H9 (cell line): Measurements from ENCODE around the gene PRUNE2. TPM values are rescaled to one million over a fixed set of nuclear protein-coding genes. Genes with fewer than 3 reads are reported as not detected.

Experiments used
- DNase-seq: peaks from one replicate; pipeline ENCODE4 v3.0.0-alpha.2; 2017
- H2AFZ ChIP-seq: one replicate; pipeline ENCODE4 v1.6.1; 2013; ENCODE audit warnings: mild to moderate bottlenecking, low read length, control low read depth, moderate library complexity
- H2AK5ac ChIP-seq: 2 replicates; pipeline ENCODE4 v1.6.1; 2013; ENCODE audit warnings: low read length, control low read depth, mixed read lengths; ENCODE audit not compliant: insufficient read length
- H2BK120ac ChIP-seq: one replicate; pipeline ENCODE4 v1.6.1; 2013; ENCODE audit warnings: low read depth, mild to moderate bottlenecking, low read length, control low read depth, inconsistent platforms; ENCODE audit not compliant: poor library complexity, severe bottlenecking
- H2BK12ac ChIP-seq: 2 replicates; pipeline ENCODE4 v1.6.1; 2013; ENCODE audit warnings: low read length, control low read depth, mixed read lengths, low read depth; ENCODE audit not compliant: insufficient read length
- H2BK15ac ChIP-seq: 2 replicates; pipeline ENCODE4 v1.6.1; 2013; ENCODE audit warnings: low read depth, low read length, control low read depth
- H2BK20ac ChIP-seq: one replicate; pipeline ENCODE4 v1.6.1; 2013; ENCODE audit warnings: low read depth, mild to moderate bottlenecking, low read length, control low read depth, inconsistent platforms; ENCODE audit not compliant: poor library complexity, severe bottlenecking
- H2BK5ac ChIP-seq: 2 replicates; pipeline ENCODE4 v1.6.1; 2013; ENCODE audit warnings: low read length, control low read depth, mixed read lengths; ENCODE audit not compliant: insufficient read length
- H3K14ac ChIP-seq: 2 replicates; pipeline ENCODE4 v1.6.1; 2013; ENCODE audit warnings: low read length, control low read depth; ENCODE audit not compliant: insufficient read depth
- H3K18ac ChIP-seq: 2 replicates; pipeline ENCODE4 v1.6.1; 2013; ENCODE audit warnings: low read depth, mild to moderate bottlenecking, mixed read lengths, low read length, control low read depth; ENCODE audit not compliant: insufficient read length
- H3K23ac ChIP-seq: 2 replicates; pipeline ENCODE4 v1.6.1; 2013; ENCODE audit warnings: low read length, control low read depth, mixed read lengths, low read depth; ENCODE audit not compliant: insufficient read length
- H3K23me2 ChIP-seq: 2 replicates; pipeline ENCODE4 v1.6.1; 2013; ENCODE audit warnings: low read depth, mild to moderate bottlenecking, mixed read lengths, low read length, control low read depth; ENCODE audit not compliant: insufficient read length, poor library complexity, severe bottlenecking
- H3K27ac ChIP-seq: 2 replicates; pipeline ENCODE4 v1.5.1; 2013; ENCODE audit warnings: low read length, control low read depth, mixed read lengths, low read depth; ENCODE audit not compliant: insufficient read length
- H3K27me3 ChIP-seq: 2 replicates; pipeline ENCODE4 v1.6.1; 2013; ENCODE audit warnings: low read length, control low read depth, inconsistent platforms; ENCODE audit not compliant: insufficient read depth
- H3K4ac ChIP-seq: 2 replicates; pipeline ENCODE4 v1.6.1; 2013; ENCODE audit warnings: low read depth, mild to moderate bottlenecking, control low read depth, inconsistent platforms, low read length, moderate library complexity
- H3K4me1 ChIP-seq: 2 replicates; pipeline ENCODE4 v1.6.1; 2013; ENCODE audit warnings: low read length, control low read depth, inconsistent platforms; ENCODE audit not compliant: insufficient read depth
- H3K4me2 ChIP-seq: 2 replicates; pipeline ENCODE4 v1.6.1; 2013; ENCODE audit warnings: low read length, control low read depth, mixed read lengths; ENCODE audit not compliant: insufficient read length, insufficient read depth
- H3K56ac ChIP-seq: 2 replicates; pipeline ENCODE4 v1.6.1; 2013; ENCODE audit warnings: low read depth, mild to moderate bottlenecking, mixed read lengths, low read length, control low read depth; ENCODE audit not compliant: insufficient read length
- H3K79me1 ChIP-seq: 2 replicates; pipeline ENCODE4 v1.6.1; 2013; ENCODE audit warnings: low read depth, mild to moderate bottlenecking, moderate library complexity, low read length, control low read depth, inconsistent platforms; ENCODE audit not compliant: insufficient read depth, poor library complexity, severe bottlenecking
- H3K79me2 ChIP-seq: 2 replicates; pipeline ENCODE4 v1.6.1; 2013; ENCODE audit warnings: low read length, control low read depth, inconsistent platforms; ENCODE audit not compliant: insufficient read depth
- H3K9ac ChIP-seq: 2 replicates; pipeline ENCODE4 v1.6.1; 2013; ENCODE audit warnings: low read length, control low read depth, mixed read lengths; ENCODE audit not compliant: insufficient read length; ENCODE audit errors: extremely low read depth
- H3K9me3 ChIP-seq: one replicate; pipeline ENCODE4 v1.6.1; 2013; ENCODE audit warnings: low read depth, low read length, inconsistent platforms; ENCODE audit not compliant: control insufficient read depth
- H3T11ph ChIP-seq: one replicate; pipeline ENCODE4 v1.6.1; 2013; ENCODE audit warnings: mild to moderate bottlenecking, low read length, control low read depth, inconsistent platforms
- H4K20me1 ChIP-seq: one replicate; pipeline ENCODE4 v1.6.1; 2013; ENCODE audit not compliant: control insufficient read depth, insufficient read length, insufficient read depth
- H4K5ac ChIP-seq: 2 replicates; pipeline ENCODE4 v1.6.1; 2013; ENCODE audit warnings: low read depth, mild to moderate bottlenecking, mixed read lengths, low read length, control low read depth; ENCODE audit not compliant: insufficient read length
- H4K8ac ChIP-seq: replicated peaks from 2 replicates; pipeline ENCODE4 v1.6.1; 2013; ENCODE audit warnings: low read length, control low read depth, mixed read lengths, low read depth; ENCODE audit not compliant: insufficient read length
- H4K91ac ChIP-seq: 2 replicates; pipeline ENCODE4 v1.6.1; 2013; ENCODE audit warnings: low read depth, mild to moderate bottlenecking, moderate library complexity, mixed read lengths, low read length, control low read depth; ENCODE audit not compliant: insufficient read length
- H3K27ac Mint-ChIP-seq, 3 experiments: 2 replicates in 2 of 3; 3 replicates in 1 of 3; pipeline ENCODE4 v1.8.0; 2020 to 2021; ENCODE audit warnings: mixed read lengths in 3 of 3, mild to moderate bottlenecking in 1 of 3, moderate library complexity in 1 of 3
- H3K27me3 Mint-ChIP-seq: 2 replicates; pipeline ENCODE4 v1.8.0; 2021; ENCODE audit warnings: low read depth, mild to moderate bottlenecking, moderate library complexity, mixed read lengths
- H3K36me3 Mint-ChIP-seq, 3 experiments: 2 replicates in 2 of 3; 3 replicates in 1 of 3; pipeline ENCODE4 v1.8.0; 2020 to 2021; ENCODE audit warnings: low read depth in 3 of 3, mixed read lengths in 3 of 3; ENCODE audit not compliant: insufficient read depth in 1 of 3
- H3K4me1 Mint-ChIP-seq, 2 experiments: 2 replicates each; pipeline ENCODE4 v1.8.0; 2020; ENCODE audit warnings: mixed read lengths in 2 of 2
- H3K4me3 Mint-ChIP-seq, 2 experiments: 2 replicates in 1 of 2; 3 replicates in 1 of 2; pipeline ENCODE4 v1.8.0; 2020 to 2021; ENCODE audit warnings: mild to moderate bottlenecking in 2 of 2, mixed read lengths in 2 of 2, moderate library complexity in 1 of 2
- H3K9me3 Mint-ChIP-seq, 2 experiments: 2 replicates in 1 of 2; 3 replicates in 1 of 2; pipeline ENCODE4 v1.8.0; 2020; ENCODE audit warnings: mild to moderate bottlenecking in 2 of 2, mixed read lengths in 2 of 2, moderate library complexity in 1 of 2
- WGBS: extraction: QIAGEN DNeasy Blood & Tissue Kit; methylation state at CpG from one replicate; pipeline ENCODE4 v1.1.7; 2013; ENCODE audit warnings: missing lambda C conversion rate, low lambda C conversion rate, mixed read lengths; ENCODE audit not compliant: insufficient read length; ENCODE audit errors: extremely low coverage; 5-methylcytosine and 5-hydroxymethylcytosine counted together
- total RNA-seq: library from RNA; stranded (reverse); gene quantifications from 2 replicates; pipeline ENCODE4 v1.2.1, GENCODE V29; 2021
- TF ChIP-seq, protein P1 (sequence below): fragments of 200-600 bp; sonication (generic); conservative IDR thresholded peaks from 3 replicates; pipeline ENCODE4 v1.8.0; 2021; ENCODE audit warnings: antibody characterized with exemption, mild to moderate bottlenecking

Gene PRUNE2
- total RNA-seq, 1 experiment from 2014 or later: 12.1 TPM

DNA sequence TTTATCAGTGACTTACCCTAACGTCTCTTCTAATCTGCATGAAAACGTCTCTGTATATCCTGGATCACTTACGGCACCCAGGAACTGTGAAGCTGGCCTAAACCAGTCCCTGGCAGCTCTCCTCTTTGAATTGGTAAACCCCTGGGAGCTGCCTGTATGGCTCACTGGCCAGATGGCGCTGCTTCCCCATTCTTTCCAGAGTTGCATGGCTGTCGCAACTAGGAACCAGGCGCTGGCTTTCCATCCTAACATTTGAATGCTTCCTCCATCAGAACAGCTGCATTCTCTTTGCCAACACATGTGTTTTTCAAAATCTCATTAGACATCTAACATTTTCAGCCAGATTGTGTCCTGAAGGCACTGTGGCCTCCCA, 149.7 kb downstream of the PRUNE2 start:
- no peak overlapping the region for H2BK20ac ChIP-seq
- no peak overlapping the region for H3K23ac ChIP-seq
- no peak overlapping the region for H3K27ac ChIP-seq
- no CpG with 5 or more reads among the region's 6 CpGs for WGBS
- no peak overlapping the region for H3K14ac ChIP-seq
- peaks cover 7 to 14% of the 10 kb centered on the region in 2 experiments for H3K4me1 Mint-ChIP-seq
- no peak overlapping the region for H3T11ph ChIP-seq
- no peak overlapping the region for H2AFZ ChIP-seq
- H4K20me1 ChIP-seq: no peaks in the 10 kb centered on the region
- TF ChIP-seq, protein P1, sequence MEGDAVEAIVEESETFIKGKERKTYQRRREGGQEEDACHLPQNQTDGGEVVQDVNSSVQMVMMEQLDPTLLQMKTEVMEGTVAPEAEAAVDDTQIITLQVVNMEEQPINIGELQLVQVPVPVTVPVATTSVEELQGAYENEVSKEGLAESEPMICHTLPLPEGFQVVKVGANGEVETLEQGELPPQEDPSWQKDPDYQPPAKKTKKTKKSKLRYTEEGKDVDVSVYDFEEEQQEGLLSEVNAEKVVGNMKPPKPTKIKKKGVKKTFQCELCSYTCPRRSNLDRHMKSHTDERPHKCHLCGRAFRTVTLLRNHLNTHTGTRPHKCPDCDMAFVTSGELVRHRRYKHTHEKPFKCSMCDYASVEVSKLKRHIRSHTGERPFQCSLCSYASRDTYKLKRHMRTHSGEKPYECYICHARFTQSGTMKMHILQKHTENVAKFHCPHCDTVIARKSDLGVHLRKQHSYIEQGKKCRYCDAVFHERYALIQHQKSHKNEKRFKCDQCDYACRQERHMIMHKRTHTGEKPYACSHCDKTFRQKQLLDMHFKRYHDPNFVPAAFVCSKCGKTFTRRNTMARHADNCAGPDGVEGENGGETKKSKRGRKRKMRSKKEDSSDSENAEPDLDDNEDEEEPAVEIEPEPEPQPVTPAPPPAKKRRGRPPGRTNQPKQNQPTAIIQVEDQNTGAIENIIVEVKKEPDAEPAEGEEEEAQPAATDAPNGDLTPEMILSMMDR: peak; percentile 59
- no peaks in the 10 kb centered on the region for H3K23me2 ChIP-seq
- H4K5ac ChIP-seq: no peak overlapping the region
- peak; percentile 59 for DNase-seq
- H3K4ac ChIP-seq: no peak overlapping the region
- no peaks in the 10 kb centered on the region for H3K27me3 ChIP-seq
- no peak overlapping the region for H3K9ac ChIP-seq
- no peak overlapping the region for H3K4me2 ChIP-seq
- H3K9me3 ChIP-seq: no peaks in the 10 kb centered on the region
- no peak overlapping the region for H2AK5ac ChIP-seq
- H2BK5ac ChIP-seq: no peak overlapping the region
- no peaks in the 10 kb centered on the region for H3K79me1 ChIP-seq
- H3K4me1 ChIP-seq: no peaks in the 10 kb centered on the region
- no peak overlapping the region for H2BK12ac ChIP-seq
- no peaks in the 10 kb centered on the region for H3K27me3 Mint-ChIP-seq
- H3K4me3 Mint-ChIP-seq: no peak overlapping the region
- H3K18ac ChIP-seq: no peak overlapping the region
- H3K79me2 ChIP-seq: no peaks in the 10 kb centered on the region
- 0 out of 7 replicates have a peak overlapping the region, but pooled peaks of 1 of the 3 experiments have one; percentile 21 for H3K27ac Mint-ChIP-seq
- H3K56ac ChIP-seq: no peak overlapping the region
- H2BK15ac ChIP-seq: no peak overlapping the region
- no peak overlapping the region for H4K91ac ChIP-seq
- no peak overlapping the region for H4K8ac ChIP-seq
- no peaks in the 10 kb centered on the region for H3K9me3 Mint-ChIP-seq
- H2BK120ac ChIP-seq: no peak overlapping the region
- H3K36me3 Mint-ChIP-seq: no peaks in the 10 kb centered on the region
